Spleen (tissue), 11 donors: ENCODE results near the gene KCNQ4. TPM values are rescaled to one million over a fixed set of nuclear protein-coding genes. Genes with fewer than 3 reads are reported as not detected.

Experiments used
- DNase-seq: peaks from one replicate; pipeline ENCODE4 v3.0.0-alpha.2; 2020
- H3K27ac ChIP-seq, 8 donors: fragments of 200-600 bp; sonication (generic) in 7 of 8; 1 replicate in 4 of 8; 2 replicates in 4 of 8; pipeline versions ENCODE4 v1.5.0 to v1.8.0; 2016 to 2021; ENCODE audit warnings: inconsistent platforms in 4 of 8, mild to moderate bottlenecking in 4 of 8, moderate library complexity in 1 of 8
- H3K27me3 ChIP-seq, 7 donors: fragments of 200-600 bp; sonication (generic) in 6 of 7; replicated peaks in 1 of 7; 1 replicate in 4 of 7; 2 replicates in 3 of 7; pipeline versions ENCODE4 v1.5.0 to v1.8.0; 2016 to 2021; ENCODE audit warnings: inconsistent platforms in 3 of 7, mild to moderate bottlenecking in 1 of 7
- H3K36me3 ChIP-seq, 6 donors: fragments of 200-600 bp; sonication (generic) in 5 of 6; 1 replicate in 4 of 6; 2 replicates in 2 of 6; pipeline versions ENCODE4 v1.5.0 to v1.8.0; 2016 to 2021; ENCODE audit warnings: inconsistent platforms in 2 of 6
- H3K4me1 ChIP-seq, 6 donors: fragments of 200-600 bp; sonication (generic) in 5 of 6; 1 replicate in 3 of 6; 2 replicates in 3 of 6; pipeline versions ENCODE4 v1.5.0 to v1.8.0; 2016 to 2021; ENCODE audit warnings: inconsistent platforms in 3 of 6
- H3K4me3 ChIP-seq, 8 donors: fragments of 200-600 bp; sonication (generic) in 7 of 8; 1 replicate in 4 of 8; 2 replicates in 4 of 8; pipeline versions ENCODE4 v1.5.0 to v1.8.0; 2016 to 2021; ENCODE audit warnings: inconsistent platforms in 4 of 8, mild to moderate bottlenecking in 4 of 8, moderate library complexity in 2 of 8
- H3K9me3 ChIP-seq, 8 donors: fragments of 200-600 bp; sonication (generic) in 7 of 8; 1 replicate in 4 of 8; 2 replicates in 4 of 8; pipeline versions ENCODE4 v1.5.0 to v1.8.0; 2016 to 2021; ENCODE audit warnings: inconsistent platforms in 4 of 8
- POLR2A ChIP-seq, 3 donors: fragments of 450-650 bp; IDR thresholded peaks; one replicate each; pipeline ENCODE4 v1.5.1; 2017; ENCODE audit warnings: antibody characterized with exemption in 3 of 3, mild to moderate bottlenecking in 1 of 3
- POLR2AphosphoS5 ChIP-seq, 3 donors: sonication (generic); formaldehyde crosslinking; IDR thresholded peaks; one replicate each; pipeline ENCODE4 v1.5.1; 2017; ENCODE audit warnings: antibody characterized with exemption in 3 of 3
- WGBS, 5 donors: extraction: QIAGEN DNeasy Blood & Tissue Kit in 3 of 5; methylation state at CpG; one replicate each; pipeline versions ENCODE4 v1.1.5 to v1.1.7; 2013 to 2018; 5-methylcytosine and 5-hydroxymethylcytosine counted together
- intact Hi-C: fragments of 100-400 bp; cut with DNase I; formaldehyde crosslinking; loops from one replicate; pipeline ENCODE4 v1.15.0; 2023; ENCODE audit warnings: low total_unique reads
- polyA plus RNA-seq, 3 donors: library from polyadenylated mRNA; stranded (reverse); fragments of 200-250 nt; gene quantifications; one replicate each; pipeline ENCODE4 v1.2.1, GENCODE V29; 2013
- total RNA-seq, 7 donors: library from RNA; depleted of rRNA in 3 of 7; stranded (reverse); fragments of >200 nt in 3 of 7; fragmentation: NEBNext Ultra II Directional in 4 of 7; extraction: Animal tissue kit (Norgen Biotek cat#: 25700) in 4 of 7; gene quantifications; one replicate each; pipeline versions ENCODE4 v1.1.0 to v1.2.1, GENCODE V29; 2016 to 2021
- TF ChIP-seq, protein P1 (sequence below), 11 experiments: fragments of 200-600 bp in 7 of 11; fragments of 450-650 bp in 4 of 11; sonication (generic) in 4 of 11; IDR thresholded peaks in 8 of 11; conservative IDR thresholded peaks in 3 of 11; 1 replicate in 7 of 11; 2 replicates in 4 of 11; pipeline versions ENCODE4 v1.4.0 to v1.8.0; 2016 to 2021; ENCODE audit warnings: antibody characterized with exemption in 11 of 11, inconsistent platforms in 4 of 11, mild to moderate bottlenecking in 1 of 11
- donor health status: healthy with polysubstance abuse.
- donor health status: DM: no; HTN: no; CAD: no; lungs with moderate emphysema.
- donor health status: DM: no; HTN: no; CAD: no.
- donor health status: Bipolar disorder and iron deficiency.
- donor health status: healthy.
- donor health status: DM: no; HTN: no; CAD: no.
- donor health status: DM: yes; HTN: yes; CAD: no.

The KCNQ4 gene
- total and polyA plus RNA-seq, 10 donors = 0.09 to 0.54 (median 0.25) TPM

DNA sequence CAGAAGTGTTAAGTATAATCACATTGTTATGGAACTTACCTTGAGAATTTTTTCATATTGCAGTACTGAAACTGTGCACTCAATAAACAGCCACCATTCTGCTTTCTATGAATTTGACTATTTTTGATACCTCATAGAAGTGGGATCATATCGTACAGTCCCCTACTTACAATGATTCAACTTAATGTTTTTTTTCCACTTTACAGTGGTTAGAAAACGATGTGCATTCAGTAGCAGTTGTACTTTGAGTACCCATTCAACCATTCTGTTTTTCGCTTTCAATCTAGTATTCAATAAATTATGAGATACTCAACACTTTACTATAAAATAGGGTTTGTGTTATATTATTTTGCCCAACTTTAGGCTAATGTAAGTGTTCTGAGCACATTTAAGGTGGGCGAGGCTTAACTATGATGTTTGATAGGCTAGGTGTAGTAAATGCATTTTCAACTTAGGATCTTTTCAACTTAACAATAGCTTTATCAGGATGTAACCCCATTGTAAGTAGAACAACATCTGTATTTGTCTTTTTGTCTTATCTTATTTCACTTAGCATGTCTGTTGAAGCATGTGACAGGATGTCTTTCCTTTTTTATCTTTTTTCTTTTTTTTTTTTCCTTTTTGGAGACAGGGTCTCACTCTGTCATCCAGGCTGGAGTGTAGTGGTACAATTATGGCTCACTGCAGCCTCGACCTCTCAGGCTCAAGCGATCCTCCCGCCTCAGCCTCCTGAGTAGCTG lies 42.4 kb upstream of the KCNQ4 start:
- TF ChIP-seq POLR2AphosphoS5 (IDR thresholded peaks at IDR 0.05) (no peak), POLR2A (IDR thresholded peaks at IDR 0.05) (no peak)
- TF ChIP-seq, protein P1, sequence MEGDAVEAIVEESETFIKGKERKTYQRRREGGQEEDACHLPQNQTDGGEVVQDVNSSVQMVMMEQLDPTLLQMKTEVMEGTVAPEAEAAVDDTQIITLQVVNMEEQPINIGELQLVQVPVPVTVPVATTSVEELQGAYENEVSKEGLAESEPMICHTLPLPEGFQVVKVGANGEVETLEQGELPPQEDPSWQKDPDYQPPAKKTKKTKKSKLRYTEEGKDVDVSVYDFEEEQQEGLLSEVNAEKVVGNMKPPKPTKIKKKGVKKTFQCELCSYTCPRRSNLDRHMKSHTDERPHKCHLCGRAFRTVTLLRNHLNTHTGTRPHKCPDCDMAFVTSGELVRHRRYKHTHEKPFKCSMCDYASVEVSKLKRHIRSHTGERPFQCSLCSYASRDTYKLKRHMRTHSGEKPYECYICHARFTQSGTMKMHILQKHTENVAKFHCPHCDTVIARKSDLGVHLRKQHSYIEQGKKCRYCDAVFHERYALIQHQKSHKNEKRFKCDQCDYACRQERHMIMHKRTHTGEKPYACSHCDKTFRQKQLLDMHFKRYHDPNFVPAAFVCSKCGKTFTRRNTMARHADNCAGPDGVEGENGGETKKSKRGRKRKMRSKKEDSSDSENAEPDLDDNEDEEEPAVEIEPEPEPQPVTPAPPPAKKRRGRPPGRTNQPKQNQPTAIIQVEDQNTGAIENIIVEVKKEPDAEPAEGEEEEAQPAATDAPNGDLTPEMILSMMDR (IDR thresholded peaks at IDR 0.05 in 8 of 11, conservative IDR thresholded peaks at IDR 0.05 in 3 of 11) = no peak
- peaks cover 0 to 61% (median 15%) of the 10 kb centered on the region in 6 donors for H3K4me1 ChIP-seq
- no peaks in the 10 kb centered on the region for H3K9me3 ChIP-seq
- WGBS, 5 donors = 91 to 94% (median 93%) methylated on average over 7 of the region's 7 CpGs
- intact Hi-C loops = no loop called here
- no peak for DNase-seq
- H3K4me3 ChIP-seq = no peak overlapping the region
- no peak overlapping the region for H3K27ac ChIP-seq
- peaks cover 0 to 74% (median 32%) of the 10 kb centered on the region in 6 donors for H3K36me3 ChIP-seq
- H3K27me3 ChIP-seq = no peaks in the 10 kb centered on the region

GRCh38 chr1:40742363-40743061 lies 41.1 kb upstream of the KCNQ4 start:
- Histone ChIP-seq H3K9me3 (no peaks in the 10 kb centered on the region), H3K27me3 (no peaks in the 10 kb centered on the region), H3K4me1 (peaks cover 0 to 66% (median 14%) of the 10 kb centered on the region in 6 donors), H3K36me3 (peaks cover 0 to 88% (median 32%) of the 10 kb centered on the region in 6 donors), H3K27ac (no peak overlapping the region), H3K4me3 (no peak overlapping the region)
- DNase-seq = no peak
- TF ChIP-seq, protein P1 (IDR thresholded peaks at IDR 0.05 in 8 of 11, conservative IDR thresholded peaks at IDR 0.05 in 3 of 11) = no peak
- TF ChIP-seq POLR2AphosphoS5 (IDR thresholded peaks at IDR 0.05) (no peak), POLR2A (IDR thresholded peaks at IDR 0.05) (no peak)
- intact Hi-C loops = no loop called here
- 82 to 84% (median 83%) methylated on average over 3 of the region's 3 CpGs for WGBS, 5 donors

GRCh38 chr1:40743452-40743851 lies 40.1 kb upstream of the KCNQ4 start:
- Histone ChIP-seq H3K27me3 (no peaks in the 10 kb centered on the region), H3K4me1 (peaks cover 0 to 66% (median 14%) of the 10 kb centered on the region in 6 donors), H3K4me3 (no peak overlapping the region), H3K27ac (no peak overlapping the region), H3K9me3 (no peaks in the 10 kb centered on the region), H3K36me3 (peaks cover 0 to 93% (median 41%) of the 10 kb centered on the region in 6 donors)
- TF ChIP-seq, protein P1 (IDR thresholded peaks at IDR 0.05 in 8 of 11, conservative IDR thresholded peaks at IDR 0.05 in 3 of 11) = no peak
- TF ChIP-seq POLR2A (IDR thresholded peaks at IDR 0.05) (no peak), POLR2AphosphoS5 (IDR thresholded peaks at IDR 0.05) (no peak)
- intact Hi-C loops = no loop called here
- 95 to 100% (median 99%) methylated on average over 3 of the region's 3 CpGs for WGBS, 5 donors
- no peak for DNase-seq

GRCh38 chr1:40743860-40744259 lies 39.7 kb upstream of the KCNQ4 start:
- 97 to 100% (median 97%) methylated on average over 2 to 3 of the region's 3 CpGs for WGBS, 5 donors
- H3K27ac ChIP-seq = no peak overlapping the region
- H3K27me3 ChIP-seq = no peaks in the 10 kb centered on the region
- intact Hi-C loops = no loop called here
- H3K36me3 ChIP-seq = peaks cover 0 to 93% (median 43%) of the 10 kb centered on the region in 6 donors
- DNase-seq = no peak
- TF ChIP-seq POLR2AphosphoS5 (IDR thresholded peaks at IDR 0.05) (no peak), POLR2A (IDR thresholded peaks at IDR 0.05) (no peak)
- TF ChIP-seq, protein P1 (IDR thresholded peaks at IDR 0.05 in 8 of 11, conservative IDR thresholded peaks at IDR 0.05 in 3 of 11) = no peak
- H3K9me3 ChIP-seq = no peaks in the 10 kb centered on the region
- H3K4me1 ChIP-seq = peaks cover 0 to 64% (median 14%) of the 10 kb centered on the region in 6 donors
- no peak overlapping the region for H3K4me3 ChIP-seq
